CD4-positive, alpha-beta T cell treated with Interferon alpha-2 for 1 hour (primary cell): ENCODE data around the gene LIPJ.

ENCODE experiments used
- DNase-seq, 2 donors: peaks; one replicate each; pipeline ENCODE4 v3.0.0-alpha.2; 2020 to 2022

The LIPJ gene

GRCh38 chr10:88598055-88598454 is 11.5 kb downstream of the LIPJ start:
- DNase-seq = no peak

GRCh38 chr10:88608052-88608732 is 21.6 kb downstream of the LIPJ start:
- no peak for DNase-seq

GRCh38 chr10:88608780-88609179 is 22.2 kb downstream of the LIPJ start:
- no peak for DNase-seq

- no peak for DNase-seq
Measured at GRCh38 chr10:88616250-88616977, 29.9 kb downstream of the LIPJ start.

- no peak for DNase-seq
Measured at GRCh38 chr10:88617772-88618300, 31.3 kb downstream of the LIPJ start.

GRCh38 chr10:88618496-88618895 is 31.9 kb downstream of the LIPJ start:
- DNase-seq = no peak

GRCh38 chr10:88620441-88620840 is 33.9 kb downstream of the LIPJ start:
- no peak for DNase-seq

- DNase-seq = no peak
Measured at GRCh38 chr10:88623835-88624234, 37.3 kb downstream of the LIPJ start.

GRCh38 chr10:88624840-88625239 is 38.3 kb downstream of the LIPJ start:
- no peak for DNase-seq

GRCh38 chr10:88640186-88640585 is 53.6 kb downstream of the LIPJ start:
- no peak for DNase-seq

- DNase-seq = no peak
Measured at GRCh38 chr10:88642209-88642608, 55.6 kb downstream of the LIPJ start.

- DNase-seq = no peak
Measured at GRCh38 chr10:88642963-88643362, 56.4 kb downstream of the LIPJ start.

GRCh38 chr10:88647061-88647615 is 60.6 kb downstream of the LIPJ start:
- DNase-seq = no peak

GRCh38 chr10:88651101-88651551 is 64.6 kb downstream of the LIPJ start:
- DNase-seq = no peak

- DNase-seq = no peak
Measured at GRCh38 chr10:88652616-88653015, 66.1 kb downstream of the LIPJ start.
